GM18873 (cell line): ENCODE data around the gene SLF2.

ENCODE experiments used
- ATAC-seq: cut with Tn5 transposase; IDR thresholded peaks from one replicate; pipeline ENCODE4 v1.9.1; 2021; ENCODE audit warnings: mild to moderate bottlenecking, moderate library complexity, moderate number of reproducible peaks; ENCODE audit not compliant: unreplicated experiment, low FRiP score

Gene SLF2

GRCh38 chr10:101010329-101010728, 97.6 kb downstream of the SLF2 start:
- ATAC-seq, result no peak

GRCh38 chr10:101011517-101012423, 99.0 kb downstream of the SLF2 start:
- ATAC-seq, result no peak

GRCh38 chr10:101012525-101013364, 100.0 kb downstream of the SLF2 start:
- ATAC-seq, result peak; percentile 64

GRCh38 chr10:101013365-101013825, 100.6 kb downstream of the SLF2 start:
- no peak for ATAC-seq

GRCh38 chr10:101014230-101014884, 101.6 kb downstream of the SLF2 start:
- ATAC-seq, result no peak
